Fibroblast of the aortic adventitia (primary cell): ENCODE results near the gene SERPINI1. TPM values are rescaled to one million over a fixed set of nuclear protein-coding genes. Genes with fewer than 3 reads are reported as not detected.

Experiments
- DNase-seq: peaks from one replicate; pipeline ENCODE4 v3.0.0-alpha.2; 2010; ENCODE audit warnings: low read depth
- H3K4me3 ChIP-seq: 2 replicates; pipeline ENCODE4 v1.5.1; 2011; ENCODE audit warnings: low read depth, mild to moderate bottlenecking, control low read depth, low read length, moderate library complexity
- CTCF ChIP-seq: IDR thresholded peaks from 2 replicates; pipeline ENCODE4 v1.5.1; 2011; ENCODE audit warnings: mild to moderate bottlenecking, low read length, control low read depth, inconsistent platforms; ENCODE audit not compliant: insufficient read depth
- total RNA-seq: library from RNA; depleted of rRNA; stranded (reverse); fragments of >200 nt; gene quantifications from 2 replicates; pipeline ENCODE4 v1.2.3, GENCODE V29; 2012; ENCODE audit warnings: low replicate concordance

Gene SERPINI1
- total RNA-seq, 1 donor, result 3.4 TPM

GRCh38 chr3:167839460-167840134 is 104.1 kb downstream of the SERPINI1 start:
- TF ChIP-seq CTCF, result no peak
- DNase-seq, result no peak
- H3K4me3 ChIP-seq, result no peak overlapping the region

GRCh38 chr3:167840247-167840646 is 104.7 kb downstream of the SERPINI1 start:
- DNase-seq, result no peak
- H3K4me3 ChIP-seq, result no peak overlapping the region
- no peak for TF ChIP-seq CTCF

DNA sequence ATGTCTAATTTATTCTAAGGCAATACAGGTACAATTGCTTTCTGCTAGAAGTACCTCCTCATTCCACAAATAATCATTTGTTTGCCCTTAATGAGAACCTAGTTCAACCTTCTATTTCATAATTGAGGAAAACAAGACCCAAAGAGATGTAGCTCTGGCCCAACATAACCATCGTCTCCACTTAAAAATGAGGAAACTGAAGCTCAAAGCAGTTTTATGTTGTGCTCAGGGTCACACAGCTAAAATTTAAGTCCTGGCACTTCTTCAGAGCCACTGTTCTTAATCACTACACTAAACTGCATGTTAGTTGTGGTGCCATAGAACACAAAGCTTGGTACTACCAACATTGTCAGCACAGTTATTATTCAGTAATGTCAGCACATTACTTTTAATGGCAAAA is 108.0 kb downstream of the SERPINI1 start:
- no peak for DNase-seq
- no peak for TF ChIP-seq CTCF
- no peak overlapping the region for H3K4me3 ChIP-seq

DNA sequence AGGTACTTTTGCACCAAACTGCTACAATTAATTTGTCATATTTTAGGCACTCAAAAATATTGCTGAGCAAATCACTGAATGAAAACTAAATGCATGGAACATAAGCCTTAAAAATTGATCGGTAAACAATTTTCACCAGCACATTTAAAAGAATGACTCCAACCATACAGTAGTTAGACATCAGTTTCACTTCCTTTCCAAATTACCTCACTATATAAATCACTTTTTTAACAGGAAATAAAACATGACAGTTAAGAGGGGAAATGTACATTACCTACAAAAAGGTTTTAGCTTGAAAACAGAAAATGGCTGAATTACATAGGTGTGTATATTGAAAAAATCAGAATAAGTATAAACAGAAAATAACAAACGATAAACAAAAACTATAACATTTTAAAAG is 108.4 kb downstream of the SERPINI1 start:
- no peak overlapping the region for H3K4me3 ChIP-seq
- no peak for TF ChIP-seq CTCF
- DNase-seq, result no peak

DNA sequence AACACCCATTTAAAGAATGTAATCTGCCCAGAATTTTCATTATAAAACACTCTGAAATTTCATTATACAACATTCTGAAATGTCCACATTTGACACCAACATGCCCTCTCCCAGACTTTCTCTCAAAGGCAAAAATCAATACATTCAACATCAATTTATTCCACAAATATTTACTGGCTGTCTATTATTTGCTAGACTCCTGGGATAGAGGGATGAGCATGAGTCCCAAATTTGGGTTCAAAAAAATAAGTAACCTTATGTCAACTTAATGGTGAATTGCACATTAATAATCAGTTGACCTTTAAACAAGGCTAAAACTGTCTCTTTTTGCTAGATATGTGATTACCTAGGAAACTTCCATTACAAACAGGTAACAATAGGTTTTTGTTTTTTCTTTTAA is 109.0 kb downstream of the SERPINI1 start:
- TF ChIP-seq CTCF, result no peak
- H3K4me3 ChIP-seq, result no peak overlapping the region
- DNase-seq, result no peak

DNA sequence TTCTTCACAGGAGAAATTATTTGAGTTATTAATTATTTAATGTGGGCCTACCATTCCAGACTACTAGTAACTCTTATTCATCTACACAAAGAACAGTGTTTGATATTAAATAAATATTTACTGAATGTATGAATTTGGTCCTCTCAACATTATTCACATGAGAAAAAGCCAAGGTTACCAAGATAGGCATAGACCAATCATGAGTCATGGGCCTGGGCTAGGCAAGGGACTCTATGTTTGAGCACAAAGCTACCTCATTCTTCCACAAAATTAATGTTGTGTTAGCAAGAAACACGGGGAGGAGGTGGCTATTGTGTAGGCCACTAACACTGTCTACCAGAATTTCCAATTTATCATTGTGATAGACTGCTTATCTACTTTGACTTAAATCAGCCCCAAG is 115.7 kb downstream of the SERPINI1 start:
- H3K4me3 ChIP-seq, result no peak overlapping the region
- DNase-seq, result no peak
- no peak for TF ChIP-seq CTCF

- H3K4me3 ChIP-seq, result no peak overlapping the region
- TF ChIP-seq CTCF, result no peak
- DNase-seq, result no peak
Measured at GRCh38 chr3:167851749-167852148, 116.2 kb downstream of the SERPINI1 start.
